Measurements from ENCODE around the gene EAPP. TPM values are rescaled to one million over a fixed set of nuclear protein-coding genes. Genes with fewer than 3 reads are reported as not detected.

Gene EAPP
- total and polyA plus RNA-seq, 2 of the 13 experiments (the other 11 are each of a cell fraction or from before 2014, with no cell fraction given), result 68.7 to 110 TPM

DNA sequence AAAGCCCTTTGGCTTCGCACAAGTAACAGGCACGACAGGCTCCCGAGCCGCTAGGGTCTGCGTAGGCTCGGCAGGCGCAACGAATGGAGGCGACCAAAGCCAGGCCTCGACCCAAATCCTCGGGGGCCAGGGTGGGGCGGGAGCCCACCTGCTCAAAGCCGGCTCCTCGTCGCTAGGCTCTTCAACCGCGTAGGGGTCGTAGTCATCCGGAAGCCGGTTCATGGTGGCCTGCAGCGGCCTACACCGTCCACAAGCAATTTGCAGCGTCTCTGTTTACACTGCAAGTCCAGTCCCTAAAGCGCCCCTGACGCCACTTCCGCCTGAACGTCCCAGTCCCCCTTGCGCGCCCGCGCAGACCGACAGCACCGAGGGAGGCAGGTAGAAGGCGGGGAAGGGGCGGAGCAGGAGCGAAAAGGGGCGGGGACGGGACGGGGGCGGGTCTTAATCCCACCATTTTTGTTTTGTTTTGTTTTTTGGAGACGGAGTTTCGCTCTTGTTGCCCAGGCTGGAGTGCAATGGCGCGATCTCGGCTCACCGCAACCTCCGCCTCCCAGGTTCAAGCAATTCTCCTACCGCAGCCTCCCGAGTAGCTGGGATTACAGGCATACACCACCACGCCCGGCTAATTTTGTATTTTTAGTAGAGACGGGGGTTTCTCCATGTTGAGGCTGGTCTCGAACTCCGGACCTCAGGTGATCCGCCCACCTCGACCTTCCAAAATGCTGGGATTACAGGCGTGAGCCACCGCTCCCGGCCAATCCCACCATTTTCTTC is at the start of gene EAPP (continued):
- TF ChIP-seq, protein P1, sequence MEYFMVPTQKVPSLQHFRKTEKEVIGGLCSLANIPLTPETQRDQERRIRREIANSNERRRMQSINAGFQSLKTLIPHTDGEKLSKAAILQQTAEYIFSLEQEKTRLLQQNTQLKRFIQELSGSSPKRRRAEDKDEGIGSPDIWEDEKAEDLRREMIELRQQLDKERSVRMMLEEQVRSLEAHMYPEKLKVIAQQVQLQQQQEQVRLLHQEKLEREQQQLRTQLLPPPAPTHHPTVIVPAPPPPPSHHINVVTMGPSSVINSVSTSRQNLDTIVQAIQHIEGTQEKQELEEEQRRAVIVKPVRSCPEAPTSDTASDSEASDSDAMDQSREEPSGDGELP (IDR thresholded peaks at IDR 0.05; ENCODE audit: borderline replicate concordance, low read depth), result peak; percentile 69; the same call in 1 of the 2 replicates
- TF ChIP-seq ZNF260 (CRISPR knock-in tag; IDR thresholded peaks at IDR 0.05; ENCODE audit: borderline replicate concordance, low read depth) (no peak; the same call in 1 of the 2 replicates), ZNF460 (CRISPR knock-in tag; IDR thresholded peaks at IDR 0.05; ENCODE audit: borderline replicate concordance) (no peak; the same call in 1 of the 2 replicates), ZNF331 (CRISPR knock-in tag; IDR thresholded peaks at IDR 0.05) (peak; percentile 96), MTA1 (CRISPR knock-in tag; IDR thresholded peaks at IDR 0.05; ENCODE audit: borderline replicate concordance) (peak; percentile 99), ZNF737 (CRISPR knock-in tag; IDR thresholded peaks at IDR 0.05; ENCODE audit: borderline replicate concordance) (peak; percentile 99), SP140L (CRISPR knock-in tag; IDR thresholded peaks at IDR 0.05; ENCODE audit: borderline replicate concordance) (peak; percentile 99; the same call in 1 of the 2 replicates), ZNF678 (CRISPR knock-in tag; IDR thresholded peaks at IDR 0.05) (peak; percentile 99), KAT8 (CRISPR knock-in tag; IDR thresholded peaks at IDR 0.05) (peak; percentile 99), ZNF720 (CRISPR knock-in tag; IDR thresholded peaks at IDR 0.05) (0 out of 2 replicates have a peak, but pooled peaks have one; percentile 75), KLF12 (CRISPR knock-in tag; IDR thresholded peaks at IDR 0.05; ENCODE audit: borderline replicate concordance) (peak; percentile 93), KLF16 (CRISPR knock-in tag; IDR thresholded peaks at IDR 0.05) (peak in 1 of 2 experiments; percentile 100; a peak in 3 of 4 replicates), ZEB1 (IDR thresholded peaks at IDR 0.05; ENCODE audit: insufficient replicate concordance, low read depth) (peak; percentile 79), SIX1 (CRISPR knock-in tag; IDR thresholded peaks at IDR 0.05; ENCODE audit: borderline replicate concordance) (no peak; the same call in 1 of the 2 replicates), FOXK2 (IDR thresholded peaks at IDR 0.05) (peak; percentile 99), ZNF33A (CRISPR knock-in tag; IDR thresholded peaks at IDR 0.05; ENCODE audit: borderline replicate concordance) (peak; percentile 94)
- TF ChIP-seq, protein P2, sequence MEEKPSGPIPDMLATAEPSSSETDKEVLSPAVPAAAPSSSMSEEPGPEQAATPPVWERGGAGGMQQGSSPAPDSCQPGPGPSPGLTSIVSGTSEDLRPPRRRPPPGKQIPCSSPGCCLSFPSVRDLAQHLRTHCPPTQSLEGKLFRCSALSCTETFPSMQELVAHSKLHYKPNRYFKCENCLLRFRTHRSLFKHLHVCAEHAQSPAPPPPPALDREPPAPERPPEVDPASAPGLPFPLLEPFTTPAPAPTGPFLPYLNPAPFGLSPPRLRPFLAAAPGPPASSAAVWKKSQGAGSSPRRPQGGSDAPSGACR (CRISPR knock-in tag; IDR thresholded peaks at IDR 0.05), result peak; percentile 100
- TF ChIP-seq, protein P3, sequence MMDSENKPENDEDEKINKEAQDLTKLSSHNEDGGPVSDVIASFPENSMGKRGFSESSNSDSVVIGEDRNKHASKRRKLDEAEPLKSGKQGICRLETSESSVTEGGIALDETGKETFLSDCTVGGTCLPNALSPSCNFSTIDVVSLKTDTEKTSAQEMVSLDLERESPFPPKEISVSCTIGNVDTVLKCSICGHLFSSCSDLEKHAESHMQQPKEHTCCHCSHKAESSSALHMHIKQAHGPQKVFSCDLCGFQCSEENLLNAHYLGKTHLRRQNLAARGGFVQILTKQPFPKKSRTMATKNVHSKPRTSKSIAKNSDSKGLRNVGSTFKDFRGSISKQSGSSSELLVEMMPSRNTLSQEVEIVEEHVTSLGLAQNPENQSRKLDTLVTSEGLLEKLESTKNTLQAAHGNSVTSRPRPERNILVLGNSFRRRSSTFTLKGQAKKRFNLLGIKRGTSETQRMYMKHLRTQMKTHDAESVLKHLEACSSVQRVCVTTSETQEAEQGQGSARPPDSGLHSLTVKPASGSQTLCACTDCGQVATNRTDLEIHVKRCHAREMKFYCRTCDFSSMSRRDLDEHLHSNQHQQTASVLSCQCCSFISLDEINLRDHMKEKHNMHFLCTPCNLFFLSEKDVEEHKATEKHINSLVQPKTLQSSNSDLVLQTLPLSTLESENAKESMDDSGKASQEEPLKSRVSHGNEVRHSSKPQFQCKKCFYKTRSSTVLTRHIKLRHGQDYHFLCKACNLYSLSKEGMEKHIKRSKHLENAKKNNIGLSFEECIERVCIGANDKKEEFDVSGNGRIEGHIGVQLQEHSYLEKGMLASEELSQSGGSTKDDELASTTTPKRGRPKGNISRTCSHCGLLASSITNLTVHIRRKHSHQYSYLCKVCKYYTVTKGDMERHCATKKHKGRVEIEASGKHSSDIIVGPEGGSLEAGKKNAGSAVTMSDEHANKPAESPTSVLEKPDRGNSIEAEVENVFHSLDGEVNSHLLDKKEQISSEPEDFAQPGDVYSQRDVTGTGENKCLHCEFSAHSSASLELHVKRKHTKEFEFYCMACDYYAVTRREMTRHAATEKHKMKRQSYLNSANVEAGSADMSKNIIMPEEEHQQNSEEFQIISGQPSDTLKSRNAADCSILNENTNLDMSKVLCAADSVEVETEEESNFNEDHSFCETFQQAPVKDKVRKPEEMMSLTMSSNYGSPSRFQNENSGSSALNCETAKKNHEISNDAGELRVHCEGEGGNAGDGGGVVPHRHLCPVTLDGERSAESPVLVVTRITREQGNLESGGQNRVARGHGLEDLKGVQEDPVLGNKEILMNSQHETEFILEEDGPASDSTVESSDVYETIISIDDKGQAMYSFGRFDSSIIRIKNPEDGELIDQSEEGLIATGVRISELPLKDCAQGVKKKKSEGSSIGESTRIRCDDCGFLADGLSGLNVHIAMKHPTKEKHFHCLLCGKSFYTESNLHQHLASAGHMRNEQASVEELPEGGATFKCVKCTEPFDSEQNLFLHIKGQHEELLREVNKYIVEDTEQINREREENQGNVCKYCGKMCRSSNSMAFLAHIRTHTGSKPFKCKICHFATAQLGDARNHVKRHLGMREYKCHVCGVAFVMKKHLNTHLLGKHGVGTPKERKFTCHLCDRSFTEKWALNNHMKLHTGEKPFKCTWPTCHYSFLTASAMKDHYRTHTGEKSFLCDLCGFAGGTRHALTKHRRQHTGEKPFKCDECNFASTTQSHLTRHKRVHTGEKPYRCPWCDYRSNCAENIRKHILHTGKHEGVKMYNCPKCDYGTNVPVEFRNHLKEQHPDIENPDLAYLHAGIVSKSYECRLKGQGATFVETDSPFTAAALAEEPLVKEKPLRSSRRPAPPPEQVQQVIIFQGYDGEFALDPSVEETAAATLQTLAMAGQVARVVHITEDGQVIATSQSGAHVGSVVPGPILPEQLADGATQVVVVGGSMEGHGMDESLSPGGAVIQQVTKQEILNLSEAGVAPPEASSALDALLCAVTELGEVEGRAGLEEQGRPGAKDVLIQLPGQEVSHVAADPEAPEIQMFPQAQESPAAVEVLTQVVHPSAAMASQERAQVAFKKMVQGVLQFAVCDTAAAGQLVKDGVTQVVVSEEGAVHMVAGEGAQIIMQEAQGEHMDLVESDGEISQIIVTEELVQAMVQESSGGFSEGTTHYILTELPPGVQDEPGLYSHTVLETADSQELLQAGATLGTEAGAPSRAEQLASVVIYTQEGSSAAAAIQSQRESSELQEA (CRISPR knock-in tag; IDR thresholded peaks at IDR 0.05; ENCODE audit: not compliant biosample characterization), result peak; percentile 100
